Transverse colon (tissue), 4 donors: ENCODE data around the gene SLC38A1. TPM values are rescaled to one million over a fixed set of nuclear protein-coding genes. Genes with fewer than 3 reads are reported as not detected.
A peak's percentile ranks its signal among the peaks of the same experiment; 100 is the strongest.

Experiments
- DNase-seq: peaks from one replicate; pipeline ENCODE4 v3.0.0-alpha.2; 2019
- H3K27ac ChIP-seq, 4 donors: fragments of 200-600 bp; sonication (generic); 2 replicates each; pipeline ENCODE4 v1.5.1; 2016 to 2018; ENCODE audit warnings: inconsistent platforms in 4 of 4
- H3K27me3 ChIP-seq: fragments of 200-600 bp; sonication (generic); 2 replicates; pipeline ENCODE4 v1.5.1; 2017; ENCODE audit warnings: inconsistent platforms
- H3K36me3 ChIP-seq, 4 donors: fragments of 200-600 bp; sonication (generic); 2 replicates each; pipeline ENCODE4 v1.5.1; 2017 to 2019; ENCODE audit warnings: inconsistent platforms in 4 of 4
- H3K4me1 ChIP-seq, 4 donors: fragments of 200-600 bp; sonication (generic); 2 replicates each; pipeline ENCODE4 v1.5.1; 2017 to 2020; ENCODE audit warnings: inconsistent platforms in 4 of 4
- H3K4me3 ChIP-seq, 4 donors: fragments of 200-600 bp; sonication (generic); 1 replicate in 1 of 4; 2 replicates in 3 of 4; pipeline versions ENCODE4 v1.5.1 to v1.6.1; 2017 to 2019; ENCODE audit warnings: inconsistent platforms in 4 of 4
- H3K9me3 ChIP-seq, 2 donors: fragments of 200-600 bp; sonication (generic); 2 replicates each; pipeline ENCODE4 v1.5.1; 2017 to 2019; ENCODE audit warnings: inconsistent platforms in 2 of 2
- EP300 ChIP-seq: sonication (generic); formaldehyde crosslinking; IDR thresholded peaks from one replicate; pipeline ENCODE4 v1.6.1; 2017; ENCODE audit warnings: antibody characterized with exemption, low read depth
- POLR2A ChIP-seq: fragments of 450-650 bp; IDR thresholded peaks from one replicate; pipeline ENCODE4 v1.6.1; 2016; ENCODE audit warnings: antibody characterized with exemption, mild to moderate bottlenecking, moderate library complexity
- POLR2AphosphoS5 ChIP-seq, 3 donors: sonication (generic); formaldehyde crosslinking; IDR thresholded peaks; one replicate each; pipeline ENCODE4 v1.6.1; 2016; ENCODE audit warnings: antibody characterized with exemption in 3 of 3
- WGBS, 2 donors: methylation state at CpG; one replicate each; pipeline ENCODE4 v1.1.5; 2018; ENCODE audit warnings: low coverage in 1 of 2; 5-methylcytosine and 5-hydroxymethylcytosine counted together
- in situ Hi-C, 4 donors: fragments of 200-750 bp; cut with MboI; loops; one replicate each; pipeline versions ENCODE4 v1.15.0 to v1.15.1; 2017; ENCODE audit warnings: low sequenced_read_pairs in 3 of 4, low pct_ligation_motif_present in 1 of 4, low pct_unique_long_range_greater_than_20kb in 1 of 4
- intact Hi-C: fragments of 100-400 bp; cut with DNase I; formaldehyde crosslinking; loops from one replicate; pipeline ENCODE4 v1.15.1; 2023; ENCODE audit warnings: low total_unique reads
- total RNA-seq, 4 donors: library from RNA; depleted of rRNA; stranded (reverse); fragments of >200 nt; gene quantifications; one replicate each; pipeline ENCODE4 v1.1.0, GENCODE V29; 2016
- TF ChIP-seq, protein P1 (sequence below), 5 experiments: fragments of 200-600 bp in 3 of 5; fragments of 450-650 bp in 2 of 5; sonication (generic) in 3 of 5; IDR thresholded peaks; 1 replicate in 2 of 5; 2 replicates in 3 of 5; pipeline ENCODE4 v1.5.1; 2016 to 2017; ENCODE audit warnings: antibody characterized with exemption in 5 of 5, inconsistent platforms in 3 of 5, mild to moderate bottlenecking in 2 of 5, moderate library complexity in 1 of 5

The SLC38A1 gene
- total RNA-seq, 4 donors from 2014 or later, result 36.8 to 139 (median 117) TPM

DNA sequence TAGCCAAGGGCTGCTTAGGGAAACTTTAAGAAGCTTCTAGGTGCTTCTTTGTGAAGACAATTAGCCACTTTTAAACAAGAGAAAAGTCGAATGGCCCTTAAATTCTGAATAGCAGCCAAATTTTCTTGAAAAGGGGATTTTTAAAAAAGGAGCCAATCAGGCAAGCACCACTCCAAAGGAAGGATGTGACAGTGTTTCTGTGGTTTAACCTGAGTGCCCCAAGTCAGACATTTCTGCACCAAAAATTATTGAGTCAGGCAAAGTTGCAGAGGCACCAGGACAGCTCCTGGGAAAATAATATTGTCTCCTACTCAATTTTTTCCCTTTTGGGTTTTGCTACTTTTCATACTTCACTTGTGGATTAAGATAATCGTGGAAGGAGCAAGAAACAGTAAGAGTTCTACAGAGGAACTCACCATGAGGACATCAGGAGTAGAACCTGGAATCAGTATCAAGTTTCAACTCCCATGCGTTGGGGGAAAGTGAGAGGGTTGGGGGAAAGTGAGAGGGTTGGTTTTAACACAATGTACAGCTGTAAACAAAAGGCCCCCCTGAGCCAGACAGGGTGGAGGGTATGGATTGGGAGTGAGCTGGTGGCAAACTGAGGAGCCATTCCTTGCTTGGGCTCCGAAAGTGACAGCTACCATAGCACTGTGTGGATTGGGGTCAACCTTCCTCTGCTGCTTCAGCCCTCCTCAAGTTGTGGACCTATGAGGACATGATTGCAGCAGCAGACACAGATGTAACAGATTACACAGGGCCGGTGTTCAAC is 90.8 kb downstream of the SLC38A1 start:
- no peak for TF ChIP-seq POLR2A
- TF ChIP-seq POLR2AphosphoS5 (IDR thresholded peaks at IDR 0.05), result no peak
- TF ChIP-seq, protein P1, sequence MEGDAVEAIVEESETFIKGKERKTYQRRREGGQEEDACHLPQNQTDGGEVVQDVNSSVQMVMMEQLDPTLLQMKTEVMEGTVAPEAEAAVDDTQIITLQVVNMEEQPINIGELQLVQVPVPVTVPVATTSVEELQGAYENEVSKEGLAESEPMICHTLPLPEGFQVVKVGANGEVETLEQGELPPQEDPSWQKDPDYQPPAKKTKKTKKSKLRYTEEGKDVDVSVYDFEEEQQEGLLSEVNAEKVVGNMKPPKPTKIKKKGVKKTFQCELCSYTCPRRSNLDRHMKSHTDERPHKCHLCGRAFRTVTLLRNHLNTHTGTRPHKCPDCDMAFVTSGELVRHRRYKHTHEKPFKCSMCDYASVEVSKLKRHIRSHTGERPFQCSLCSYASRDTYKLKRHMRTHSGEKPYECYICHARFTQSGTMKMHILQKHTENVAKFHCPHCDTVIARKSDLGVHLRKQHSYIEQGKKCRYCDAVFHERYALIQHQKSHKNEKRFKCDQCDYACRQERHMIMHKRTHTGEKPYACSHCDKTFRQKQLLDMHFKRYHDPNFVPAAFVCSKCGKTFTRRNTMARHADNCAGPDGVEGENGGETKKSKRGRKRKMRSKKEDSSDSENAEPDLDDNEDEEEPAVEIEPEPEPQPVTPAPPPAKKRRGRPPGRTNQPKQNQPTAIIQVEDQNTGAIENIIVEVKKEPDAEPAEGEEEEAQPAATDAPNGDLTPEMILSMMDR (IDR thresholded peaks at IDR 0.05), result no peak
- no peak for TF ChIP-seq EP300
- intact Hi-C loops, result no loop called here
- 57 to 73% methylated on average over 3 to 5 of the region's 5 CpGs for WGBS, 2 donors
- Histone ChIP-seq H3K4me3 (no peak overlapping the region), H3K27me3 (no peaks in the 10 kb centered on the region), H3K36me3 (no peaks in the 10 kb centered on the region), H3K4me1 (peaks cover 0 to 26% (median 14%) of the 10 kb centered on the region in 4 donors), H3K27ac (peak overlapping the region in 2 of 4 donors; percentile 71 to 79), H3K9me3 (no peaks in the 10 kb centered on the region)
- in situ Hi-C loops, result no loop called here
- no peak for DNase-seq

- Histone ChIP-seq H3K9me3 (no peaks in the 10 kb centered on the region), H3K4me3 (no peak overlapping the region), H3K36me3 (no peaks in the 10 kb centered on the region), H3K27ac (no peak overlapping the region), H3K4me1 (peaks cover 0 to 26% (median 14%) of the 10 kb centered on the region in 4 donors), H3K27me3 (no peaks in the 10 kb centered on the region)
- TF ChIP-seq, protein P1 (IDR thresholded peaks at IDR 0.05), result no peak
- no peak for TF ChIP-seq POLR2A
- no peak for TF ChIP-seq EP300
- no peak for TF ChIP-seq POLR2AphosphoS5 (IDR thresholded peaks at IDR 0.05)
- no peak for DNase-seq
- 75 to 83% methylated on average over 3 of the region's 3 CpGs for WGBS, 2 donors
- intact Hi-C loops, result no loop called here
- in situ Hi-C loops, result no loop called here
These were observed 91.8 kb downstream of the SLC38A1 start for GRCh38 chr12:46177025-46177424.

GRCh38 chr12:46174919-46175318 is 93.9 kb downstream of the SLC38A1 start:
- TF ChIP-seq, protein P1 (IDR thresholded peaks at IDR 0.05), result no peak
- no peak for TF ChIP-seq POLR2AphosphoS5 (IDR thresholded peaks at IDR 0.05)
- TF ChIP-seq EP300, result no peak
- TF ChIP-seq POLR2A, result no peak
- no peak for DNase-seq
- Histone ChIP-seq H3K27ac (no peak overlapping the region), H3K27me3 (no peaks in the 10 kb centered on the region), H3K9me3 (no peaks in the 10 kb centered on the region), H3K4me3 (no peak overlapping the region), H3K36me3 (no peaks in the 10 kb centered on the region), H3K4me1 (peaks cover 0 to 13% (median 8%) of the 10 kb centered on the region in 4 donors)
- intact Hi-C loops (no loop called here), in situ Hi-C loops (loop anchor here in 2 of 4 donors (25.0 kb wide), 2 partner anchors 87 to 112 kb away; partner anchors contain the start of gene SLC38A1 (in 1 of the 2))
- 90 to 96% methylated on average over 4 to 8 of the region's 8 CpGs for WGBS, 2 donors

DNA sequence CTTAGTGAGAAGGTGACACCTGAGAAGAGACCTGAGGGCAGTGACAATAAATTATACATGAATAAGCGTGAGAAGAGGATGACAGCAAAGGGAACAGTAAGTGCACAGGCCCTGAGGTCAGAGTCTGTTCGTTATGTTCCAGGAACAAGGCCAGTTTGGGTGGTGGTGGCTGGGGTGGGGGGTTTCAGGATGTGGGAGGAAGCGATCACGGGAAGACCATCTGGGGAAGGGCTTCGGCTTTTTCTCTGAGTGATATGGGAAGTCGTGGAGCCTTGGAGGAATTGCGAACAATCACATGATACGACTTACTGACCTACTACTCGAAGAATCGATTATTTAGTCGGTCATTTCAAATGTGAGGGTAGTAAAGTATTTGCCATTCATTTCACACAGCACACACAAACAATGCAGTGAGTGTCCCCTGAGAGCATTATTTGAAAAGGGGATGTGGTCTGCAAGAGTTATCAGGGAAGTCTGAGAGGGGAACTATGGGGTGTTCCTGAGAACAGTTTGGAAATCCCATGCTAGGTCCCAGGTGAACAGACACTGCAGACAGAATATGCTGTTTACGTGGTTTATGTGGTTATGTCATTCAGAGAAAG is 94.7 kb downstream of the SLC38A1 start:
- DNase-seq, result no peak

More for the DNA sequence above, 94.7 kb downstream of the SLC38A1 start:
- intact Hi-C loops, result no loop called here
- in situ Hi-C loops, result loop anchor here in 2 of 4 donors (25.0 kb wide), 2 partner anchors 88 to 113 kb away; partner anchors contain the start of gene SLC38A1 (in 1 of the 2)
- H3K36me3 ChIP-seq, result no peaks in the 10 kb centered on the region
- no peaks in the 10 kb centered on the region for H3K27me3 ChIP-seq
- WGBS, 2 donors, result 64 to 71% methylated on average over 12 of the region's 12 CpGs
- TF ChIP-seq EP300 (no peak), POLR2A (no peak), POLR2AphosphoS5 (IDR thresholded peaks at IDR 0.05) (no peak)
- TF ChIP-seq, protein P1 (IDR thresholded peaks at IDR 0.05), result no peak
- peaks cover 0 to 7% (median 6%) of the 10 kb centered on the region in 4 donors for H3K4me1 ChIP-seq
- no peak overlapping the region for H3K27ac ChIP-seq
- no peak overlapping the region for H3K4me3 ChIP-seq
- H3K9me3 ChIP-seq, result no peaks in the 10 kb centered on the region
